MG63 (cell line): ENCODE measurements around the gene CPLX3. TPM values are rescaled to one million over a fixed set of nuclear protein-coding genes. Genes with fewer than 3 reads are reported as not detected.

Experiments
- DNase-seq: peaks from one replicate; pipeline ENCODE4 v3.0.0-alpha.2; 2020
- H3K27me3 ChIP-seq: fragments of 250-450 bp; sonication (Bioruptor Pico); 2 replicates; pipeline ENCODE4 v1.5.1; 2020; ENCODE audit warnings: mild to moderate bottlenecking, moderate library complexity
- H3K36me3 ChIP-seq: fragments of 250-450 bp; sonication (Bioruptor Pico); 2 replicates; pipeline ENCODE4 v1.5.1; 2020; ENCODE audit warnings: mild to moderate bottlenecking, moderate library complexity
- H3K4me3 ChIP-seq: fragments of 250-450 bp; sonication (Bioruptor Pico); 2 replicates; pipeline ENCODE4 v1.5.1; 2020; ENCODE audit warnings: mild to moderate bottlenecking, moderate library complexity
- H3K9me3 ChIP-seq: fragments of 250-450 bp; sonication (Bioruptor Pico); 2 replicates; pipeline ENCODE4 v1.5.1; 2020; ENCODE audit warnings: mild to moderate bottlenecking, moderate library complexity
- total RNA-seq: library from RNA; depleted of rRNA; stranded (reverse); fragments of >200 nt; shearing (Covaris generic); gene quantifications from 2 replicates; pipeline ENCODE4 v1.2.3, GENCODE V29; 2014; ENCODE audit warnings: low replicate concordance

Gene CPLX3
- total RNA-seq, 1 experiment from 2014 or later: not detected

- no peak overlapping the region for H3K4me3 ChIP-seq
- H3K27me3 ChIP-seq: no peaks in the 10 kb centered on the region
- H3K36me3 ChIP-seq: peaks cover 32% of the 10 kb centered on the region
- DNase-seq: no peak
- no peaks in the 10 kb centered on the region for H3K9me3 ChIP-seq
Measured at GRCh38 chr15:74844319-74845207, 18.1 kb downstream of the CPLX3 start.

- DNase-seq: no peak
- H3K36me3 ChIP-seq: peaks cover 35% of the 10 kb centered on the region
- no peak overlapping the region for H3K4me3 ChIP-seq
- H3K27me3 ChIP-seq: no peaks in the 10 kb centered on the region
- H3K9me3 ChIP-seq: no peaks in the 10 kb centered on the region
Measured at GRCh38 chr15:74845208-74845568, 18.8 kb downstream of the CPLX3 start.

- no peak for DNase-seq
- Histone ChIP-seq H3K36me3 (peaks cover 35% of the 10 kb centered on the region), H3K27me3 (no peaks in the 10 kb centered on the region), H3K4me3 (no peak overlapping the region), H3K9me3 (no peaks in the 10 kb centered on the region)
Measured at GRCh38 chr15:74845581-74845980, 19.2 kb downstream of the CPLX3 start.

DNA sequence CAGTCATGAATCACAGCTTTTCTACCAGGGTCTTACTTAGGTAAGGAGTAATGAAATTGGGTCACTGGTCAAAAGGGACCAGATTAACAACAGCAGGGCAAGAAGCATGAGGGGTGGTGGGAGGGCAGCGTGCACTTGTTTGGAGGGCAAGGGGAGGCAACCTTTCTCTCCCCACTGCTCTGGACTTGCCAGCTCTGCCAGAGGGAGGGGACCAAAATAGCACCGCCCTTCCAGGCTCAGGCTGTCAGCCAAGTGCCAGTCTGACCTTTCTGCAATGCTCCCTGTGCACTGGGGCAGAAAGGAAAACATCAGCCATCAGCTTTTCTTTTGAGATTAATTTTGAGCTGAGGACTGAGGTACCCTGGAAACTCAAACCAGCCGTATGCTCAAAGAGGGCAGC is 21.0 kb downstream of the CPLX3 start:
- no peaks in the 10 kb centered on the region for H3K9me3 ChIP-seq
- peaks cover 42% of the 10 kb centered on the region for H3K36me3 ChIP-seq

DNA sequence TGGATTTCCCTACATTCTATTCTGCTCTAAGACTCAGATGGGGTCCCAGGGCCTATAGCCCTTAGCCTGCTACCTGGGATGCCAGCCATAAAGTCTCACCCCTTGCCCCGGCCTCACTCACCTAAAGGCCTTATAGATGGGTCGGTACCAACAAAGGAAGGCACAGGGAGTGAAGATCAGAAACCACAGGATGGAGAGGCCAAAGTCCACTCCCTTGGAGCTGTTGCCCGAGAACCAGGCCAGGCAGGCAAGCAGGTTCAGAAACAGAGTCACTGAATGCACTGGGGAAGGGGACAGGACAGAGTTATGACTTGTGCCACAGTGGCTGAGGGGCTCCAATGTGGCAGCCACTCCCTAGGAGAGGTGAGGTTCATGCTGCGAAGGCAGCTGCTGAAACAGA is 24.0 kb downstream of the CPLX3 start:
- no peak for DNase-seq
- no peaks in the 10 kb centered on the region for H3K9me3 ChIP-seq
- H3K36me3 ChIP-seq: peaks cover 58% of the 10 kb centered on the region
- H3K4me3 ChIP-seq: no peak overlapping the region
- H3K27me3 ChIP-seq: no peaks in the 10 kb centered on the region

More for the DNA sequence above, 21.0 kb downstream of the CPLX3 start:
- H3K27me3 ChIP-seq: no peaks in the 10 kb centered on the region
- H3K4me3 ChIP-seq: no peak overlapping the region
- no peak for DNase-seq

DNA sequence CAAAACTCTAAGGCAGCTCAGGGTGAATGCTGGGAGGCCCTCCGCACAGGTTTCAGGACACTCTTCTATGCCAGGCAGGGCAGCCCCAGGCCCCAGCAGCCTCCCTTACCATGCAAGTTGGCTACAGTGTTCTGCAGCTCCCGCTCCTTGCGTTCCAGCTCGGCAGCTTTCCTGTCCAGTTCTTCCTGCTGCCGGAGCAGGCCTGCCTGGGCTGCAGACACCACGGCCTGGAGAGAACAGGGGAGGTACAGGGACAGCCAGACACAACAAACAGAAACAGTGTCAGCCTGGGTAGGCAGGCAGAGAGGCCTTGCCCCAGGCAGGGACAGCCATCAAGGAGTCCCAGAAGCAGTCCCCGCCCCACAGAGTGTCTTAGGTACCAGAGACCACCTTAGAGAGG is 25.5 kb downstream of the CPLX3 start:
- DNase-seq: no peak
- H3K27me3 ChIP-seq: no peaks in the 10 kb centered on the region
- H3K4me3 ChIP-seq: no peak overlapping the region
- peaks cover 58% of the 10 kb centered on the region for H3K36me3 ChIP-seq
- no peaks in the 10 kb centered on the region for H3K9me3 ChIP-seq

GRCh38 chr15:74854453-74855022 is 28.1 kb downstream of the CPLX3 start:
- Histone ChIP-seq H3K36me3 (peaks cover 40% of the 10 kb centered on the region), H3K27me3 (no peaks in the 10 kb centered on the region)
- DNase-seq: no peak

GRCh38 chr15:74855857-74856256 is 29.4 kb downstream of the CPLX3 start:
- peaks cover 27% of the 10 kb centered on the region for H3K36me3 ChIP-seq

More at GRCh38 chr15:74854453-74855022, 28.1 kb downstream of the CPLX3 start:
- no peak overlapping the region for H3K4me3 ChIP-seq
- no peaks in the 10 kb centered on the region for H3K9me3 ChIP-seq

DNA sequence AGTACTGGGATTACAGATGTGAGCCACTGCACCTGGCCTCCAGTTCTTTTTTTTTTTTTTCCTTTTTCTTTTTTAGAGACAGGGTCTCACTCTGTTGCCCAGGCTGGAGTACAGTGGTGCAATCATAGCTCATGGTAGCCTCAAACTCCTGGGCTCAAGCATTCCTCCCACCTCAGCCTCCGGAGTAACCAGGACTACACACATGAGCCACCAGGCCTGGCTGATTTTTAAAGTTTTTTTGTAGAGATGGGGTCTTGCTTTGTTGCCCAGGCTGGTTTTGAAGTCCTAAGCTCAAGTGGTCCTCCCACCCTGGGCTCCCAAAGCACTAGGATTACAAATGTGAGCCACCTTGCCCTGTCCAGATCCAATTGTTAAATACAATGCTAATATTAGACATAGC is 30.1 kb downstream of the CPLX3 start:
- H3K27me3 ChIP-seq: no peaks in the 10 kb centered on the region
- H3K36me3 ChIP-seq: peaks cover 20% of the 10 kb centered on the region
- DNase-seq: no peak
- no peak overlapping the region for H3K4me3 ChIP-seq
- no peaks in the 10 kb centered on the region for H3K9me3 ChIP-seq

More at GRCh38 chr15:74855857-74856256, 29.4 kb downstream of the CPLX3 start:
- DNase-seq: no peak
- Histone ChIP-seq H3K27me3 (no peaks in the 10 kb centered on the region), H3K4me3 (no peak overlapping the region), H3K9me3 (no peaks in the 10 kb centered on the region)

DNA sequence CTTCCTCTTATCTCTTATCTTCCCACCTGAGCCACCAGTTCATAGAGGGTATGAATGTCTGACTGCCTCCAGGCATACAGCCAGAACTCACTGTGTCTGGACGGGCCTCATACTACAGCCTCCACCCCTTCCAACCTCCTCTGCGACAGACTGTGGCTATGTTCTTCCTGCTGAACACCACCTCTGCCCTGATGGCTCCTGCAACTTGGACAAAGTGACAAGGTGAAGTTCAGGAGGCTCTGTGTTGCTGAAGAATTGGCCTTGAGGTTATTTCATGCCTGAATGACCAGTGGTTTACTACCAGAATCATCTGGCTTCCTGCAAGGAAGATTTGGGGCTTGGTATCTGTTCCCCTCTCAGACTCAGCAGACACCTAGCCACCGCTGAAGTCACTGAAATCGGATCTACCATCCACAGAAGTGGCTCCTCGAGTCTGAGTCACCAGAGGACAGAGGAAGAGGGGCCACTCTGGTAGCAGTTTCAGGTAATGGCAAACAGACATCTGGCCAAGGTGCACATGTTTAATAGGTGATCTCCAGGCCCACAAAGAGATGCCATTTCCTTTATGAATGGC is 30.7 kb downstream of the CPLX3 start:
- DNase-seq: no peak

GRCh38 chr15:74857671-74858368 is 31.4 kb downstream of the CPLX3 start:
- Histone ChIP-seq H3K36me3 (peaks cover 13% of the 10 kb centered on the region), H3K27me3 (no peaks in the 10 kb centered on the region), H3K9me3 (no peaks in the 10 kb centered on the region), H3K4me3 (no peak overlapping the region)
- DNase-seq: no peak

More for the DNA sequence above, 30.7 kb downstream of the CPLX3 start:
- Histone ChIP-seq H3K36me3 (peaks cover 15% of the 10 kb centered on the region), H3K9me3 (no peaks in the 10 kb centered on the region), H3K27me3 (no peaks in the 10 kb centered on the region), H3K4me3 (no peak overlapping the region)

GRCh38 chr15:74858369-74858740 is 31.9 kb downstream of the CPLX3 start:
- Histone ChIP-seq H3K9me3 (no peaks in the 10 kb centered on the region), H3K27me3 (no peaks in the 10 kb centered on the region), H3K4me3 (no peak overlapping the region), H3K36me3 (peaks cover 7% of the 10 kb centered on the region)
- no peak for DNase-seq

DNA sequence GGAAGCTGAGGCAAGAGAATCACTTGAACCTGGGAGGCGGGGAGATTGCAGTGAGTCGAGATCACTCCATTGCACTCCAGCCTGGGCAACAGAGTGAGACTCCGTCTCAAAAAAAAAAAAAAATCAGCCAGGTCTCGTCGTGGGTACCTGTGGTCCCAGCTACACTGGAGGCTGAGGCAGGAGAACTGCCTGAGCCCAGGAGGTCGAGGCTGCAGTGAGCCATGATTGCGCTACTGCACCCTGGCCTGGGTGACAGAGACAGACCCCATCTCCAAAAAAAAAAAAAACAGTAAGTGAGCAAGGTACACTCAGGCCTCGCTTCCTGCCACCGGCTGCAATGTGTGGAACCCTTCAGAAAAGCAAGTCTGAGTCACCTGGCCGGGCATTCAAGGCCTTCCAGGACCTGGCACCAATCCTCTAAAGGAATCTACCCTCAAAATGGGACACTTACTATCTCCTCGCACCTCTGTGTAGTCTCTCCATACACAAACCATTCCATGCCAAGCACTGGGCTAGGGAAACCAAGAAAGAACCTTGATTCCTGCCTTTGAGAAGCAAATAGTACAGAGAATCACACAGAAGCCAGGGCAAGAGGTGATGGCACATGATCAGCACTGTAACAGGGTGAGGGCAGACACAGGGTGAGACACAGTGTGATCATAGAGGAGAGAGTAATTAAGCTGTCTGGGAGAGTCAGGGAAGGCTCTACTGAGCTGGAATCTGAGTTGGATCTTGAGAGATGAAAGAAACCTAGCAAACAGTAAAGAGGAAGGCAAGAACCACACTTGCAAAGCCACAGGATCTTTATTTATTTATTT is 37.0 kb downstream of the CPLX3 start:
- DNase-seq: peak; percentile 70
- Histone ChIP-seq H3K27me3 (no peaks in the 10 kb centered on the region), H3K36me3 (peaks cover 12% of the 10 kb centered on the region), H3K4me3 (no peak overlapping the region), H3K9me3 (no peaks in the 10 kb centered on the region)

DNA sequence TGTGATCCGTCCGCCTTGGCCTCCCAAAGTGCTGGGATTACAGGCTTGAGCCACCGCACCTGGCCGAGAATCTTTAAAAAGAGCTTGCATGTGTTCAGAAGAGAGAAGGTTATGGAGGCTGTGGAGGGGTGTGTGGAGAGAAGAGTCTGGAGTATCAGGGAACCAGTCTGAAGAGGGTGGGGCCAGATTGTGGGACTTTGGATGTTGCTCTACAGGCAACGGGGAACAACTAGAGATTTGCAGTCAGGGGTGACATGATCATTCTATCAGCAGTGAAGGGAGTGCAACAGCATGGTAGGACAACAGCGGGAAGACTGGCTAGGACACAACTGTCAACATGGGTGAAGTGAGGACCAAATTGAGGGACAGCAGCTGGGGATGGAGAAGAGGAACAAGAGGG is 37.9 kb downstream of the CPLX3 start:
- Histone ChIP-seq H3K27me3 (no peaks in the 10 kb centered on the region), H3K9me3 (no peaks in the 10 kb centered on the region), H3K4me3 (no peak overlapping the region), H3K36me3 (peaks cover 15% of the 10 kb centered on the region)
- no peak for DNase-seq

DNA sequence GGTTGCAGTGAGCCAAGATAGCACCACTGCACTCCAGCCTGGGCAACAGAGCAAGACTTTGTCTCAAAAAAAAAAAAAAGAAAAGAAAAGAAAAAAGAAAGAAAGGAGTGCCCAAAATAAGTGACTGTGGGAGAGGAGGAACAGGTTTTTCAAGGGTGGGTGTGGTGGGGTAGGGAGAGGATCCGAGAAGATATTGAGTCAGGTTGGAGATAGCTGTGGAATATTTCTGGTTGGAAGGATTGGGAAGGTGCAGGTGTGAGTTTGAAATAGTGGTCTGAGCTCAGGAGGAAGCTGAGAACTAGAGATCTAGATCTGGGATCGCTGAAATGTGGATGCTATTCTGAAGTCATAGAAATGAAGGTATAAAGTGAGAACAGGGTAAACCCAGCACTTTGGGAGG is 38.9 kb downstream of the CPLX3 start:
- no peaks in the 10 kb centered on the region for H3K27me3 ChIP-seq
- DNase-seq: no peak
- H3K36me3 ChIP-seq: peaks cover 15% of the 10 kb centered on the region
- no peaks in the 10 kb centered on the region for H3K9me3 ChIP-seq
- no peak overlapping the region for H3K4me3 ChIP-seq

- peak; percentile 58 for DNase-seq
- Histone ChIP-seq H3K27me3 (no peaks in the 10 kb centered on the region), H3K36me3 (peaks cover 15% of the 10 kb centered on the region), H3K4me3 (no peak overlapping the region), H3K9me3 (no peaks in the 10 kb centered on the region)
Measured at GRCh38 chr15:74866090-74866489, 39.7 kb downstream of the CPLX3 start.
